HG03045 (cell line): ENCODE data around the gene OR51B4.
"Not testable (repeated sequence)": the region's sequence is repeated elsewhere in the genome, so short reads cannot be mapped to it uniquely, and the experiment has no call there.

Experiments
- ATAC-seq: cut with Tn5 transposase; IDR thresholded peaks from one replicate; pipeline ENCODE4 v1.9.1; 2021; ENCODE audit warnings: mild to moderate bottlenecking, moderate library complexity; ENCODE audit not compliant: unreplicated experiment

Gene OR51B4

GRCh38 chr11:5301846-5302245 is at the start of gene OR51B4:
Gene OR51B4 (minus strand): TSS chr11:5301946. CDS start chr11:5301946, 0 bp downstream.
- no peak for ATAC-seq

GRCh38 chr11:5351208-5351607 is 49.5 kb upstream of the OR51B4 start, which contains the start of gene OR51B6:
Gene OR51B6 (plus strand): TSS chr11:5351508. CDS start chr11:5351508, 0 bp downstream.
- no peak for ATAC-seq

- ATAC-seq = no peak
Measured at GRCh38 chr11:5349550-5349949, 47.8 kb upstream of the OR51B4 start.

GRCh38 chr11:5348551-5349194 is 46.9 kb upstream of the OR51B4 start:
- ATAC-seq = no peak

GRCh38 chr11:5345831-5346230 is 44.1 kb upstream of the OR51B4 start:
- ATAC-seq = no peak

GRCh38 chr11:5343474-5344335 is 42.0 kb upstream of the OR51B4 start, which contains the start of gene OR51B5:
Gene OR51B5 (minus strand): TSS chr11:5343524. CDS start chr11:5343524, 0 bp downstream.
- no peak for ATAC-seq

GRCh38 chr11:5339771-5340322 is 38.1 kb upstream of the OR51B4 start:
- no peak for ATAC-seq

GRCh38 chr11:5337253-5337652 is 35.5 kb upstream of the OR51B4 start:
- ATAC-seq = not testable (repeated sequence)

GRCh38 chr11:5336331-5336730 is 34.6 kb upstream of the OR51B4 start:
- ATAC-seq = no peak

GRCh38 chr11:5335170-5335569 is 33.4 kb upstream of the OR51B4 start:
- ATAC-seq = no peak

GRCh38 chr11:5324197-5324596 is 22.5 kb upstream of the OR51B4 start, which contains the start of gene OR51B2:
Gene OR51B2 (minus strand): TSS chr11:5324297. CDS start chr11:5324297, 0 bp downstream.
- ATAC-seq = no peak

GRCh38 chr11:5317292-5317691 is 15.5 kb upstream of the OR51B4 start:
- no peak for ATAC-seq

GRCh38 chr11:5313326-5314023 is 11.7 kb upstream of the OR51B4 start:
- not testable (repeated sequence) for ATAC-seq

- no peak for ATAC-seq
Measured at GRCh38 chr11:5310423-5310822, 8.7 kb upstream of the OR51B4 start.

- no peak for ATAC-seq
Measured at GRCh38 chr11:5307256-5308019, 5.7 kb upstream of the OR51B4 start.

GRCh38 chr11:5304046-5304445 is 2.3 kb upstream of the OR51B4 start:
- ATAC-seq = no peak

- ATAC-seq = no peak
Measured at GRCh38 chr11:5303626-5304025, 1.9 kb upstream of the OR51B4 start.

- no peak for ATAC-seq
Measured at GRCh38 chr11:5300251-5300650, 1.5 kb downstream of the OR51B4 start.

GRCh38 chr11:5298451-5298850 is 3.3 kb downstream of the OR51B4 start:
- no peak for ATAC-seq

- ATAC-seq = no peak
Measured at GRCh38 chr11:5297721-5298323, 3.9 kb downstream of the OR51B4 start.
